NT2/D1 (cell line): ENCODE measurements around the gene FAM81A.

Experiments
- DNase-seq: peaks from one replicate; pipeline ENCODE4 v3.0.0-alpha.2; 2011; ENCODE audit warnings: low read depth, low spot score
- H3K27me3 ChIP-seq: 2 replicates; pipeline ENCODE4 v1.6.0; 2011; ENCODE audit warnings: mild to moderate bottlenecking; ENCODE audit not compliant: insufficient read length, insufficient read depth
- H3K36me3 ChIP-seq: 2 replicates; pipeline ENCODE4 v1.6.1; 2011; ENCODE audit warnings: mild to moderate bottlenecking, low read length, mixed read lengths; ENCODE audit not compliant: insufficient read depth, insufficient read length
- H3K4me1 ChIP-seq: 2 replicates; pipeline ENCODE4 v1.5.1; 2011; ENCODE audit not compliant: insufficient read depth, insufficient read length
- H3K4me3 ChIP-seq: 2 replicates; pipeline ENCODE4 v1.5.1; 2011; ENCODE audit warnings: low read depth; ENCODE audit not compliant: insufficient read length
- H3K9ac ChIP-seq: 2 replicates; pipeline ENCODE4 v1.6.0; 2011; ENCODE audit warnings: low read depth; ENCODE audit not compliant: insufficient read length
- H3K9me3 ChIP-seq: 2 replicates; pipeline ENCODE4 v1.5.1; 2011; ENCODE audit warnings: mild to moderate bottlenecking, low read length; ENCODE audit not compliant: insufficient read depth
- SUZ12 ChIP-seq: IDR thresholded peaks from 2 replicates; pipeline ENCODE4 v1.6.1; 2011; ENCODE audit not compliant: insufficient read length, insufficient read depth; ENCODE audit errors: extremely low read depth
- YY1 ChIP-seq: IDR thresholded peaks from 2 replicates; pipeline ENCODE4 v1.6.1; 2011; ENCODE audit not compliant: insufficient read length, insufficient read depth
- ZNF274 ChIP-seq: IDR thresholded peaks from 2 replicates; pipeline ENCODE4 v1.6.1; 2011; ENCODE audit warnings: mild to moderate bottlenecking, low read depth, low read length

Gene FAM81A

GRCh38 chr15:59565299-59565698 is 127.3 kb downstream of the FAM81A start:
- no peak for DNase-seq
- peaks cover 9% of the 10 kb centered on the region; the same call in 1 of the 2 replicates for H3K9me3 ChIP-seq
- H3K27me3 ChIP-seq: no peaks in the 10 kb centered on the region
- no peak overlapping the region for H3K9ac ChIP-seq
- no peaks in the 10 kb centered on the region for H3K36me3 ChIP-seq
- no peak overlapping the region for H3K4me3 ChIP-seq
- no peaks in the 10 kb centered on the region for H3K4me1 ChIP-seq
- TF ChIP-seq ZNF274 (no peak), SUZ12 (no peak), YY1 (no peak)

- Histone ChIP-seq H3K27me3 (no peaks in the 10 kb centered on the region), H3K9ac (no peak overlapping the region), H3K36me3 (no peaks in the 10 kb centered on the region), H3K4me1 (no peaks in the 10 kb centered on the region), H3K4me3 (no peak overlapping the region), H3K9me3 (peaks cover 9% of the 10 kb centered on the region; the same call in 1 of the 2 replicates)
- TF ChIP-seq YY1: no peak
- no peak for TF ChIP-seq SUZ12
- no peak for TF ChIP-seq ZNF274
- no peak for DNase-seq
These were observed 129.3 kb downstream of the FAM81A start for GRCh38 chr15:59567324-59567723.

- no peak for DNase-seq
These were observed 131.5 kb downstream of the FAM81A start for GRCh38 chr15:59569477-59569876.

GRCh38 chr15:59570315-59570714 is 132.3 kb downstream of the FAM81A start:
- Histone ChIP-seq H3K27me3 (no peaks in the 10 kb centered on the region), H3K4me1 (no peaks in the 10 kb centered on the region), H3K9me3 (peaks cover 8% of the 10 kb centered on the region; the same call in 1 of the 2 replicates), H3K9ac (no peak overlapping the region), H3K4me3 (no peak overlapping the region), H3K36me3 (no peaks in the 10 kb centered on the region)
- DNase-seq: no peak
- no peak for TF ChIP-seq ZNF274
- TF ChIP-seq YY1: no peak

More at GRCh38 chr15:59569477-59569876, 131.5 kb downstream of the FAM81A start:
- Histone ChIP-seq H3K4me1 (no peaks in the 10 kb centered on the region), H3K9ac (no peak overlapping the region), H3K27me3 (no peaks in the 10 kb centered on the region), H3K9me3 (peaks cover 9% of the 10 kb centered on the region; the same call in 1 of the 2 replicates), H3K36me3 (no peaks in the 10 kb centered on the region), H3K4me3 (no peak overlapping the region)
- TF ChIP-seq ZNF274: no peak
- TF ChIP-seq SUZ12: no peak

GRCh38 chr15:59571606-59572005 is 133.6 kb downstream of the FAM81A start:
- Histone ChIP-seq H3K9me3 (no peaks in the 10 kb centered on the region), H3K4me1 (no peaks in the 10 kb centered on the region), H3K27me3 (no peaks in the 10 kb centered on the region), H3K36me3 (no peaks in the 10 kb centered on the region), H3K4me3 (no peak overlapping the region), H3K9ac (no peak overlapping the region)
- TF ChIP-seq YY1: no peak
- no peak for TF ChIP-seq ZNF274
- no peak for DNase-seq
